ENCODE data around the gene SLC32A1.

SLC32A1 gene

DNA sequence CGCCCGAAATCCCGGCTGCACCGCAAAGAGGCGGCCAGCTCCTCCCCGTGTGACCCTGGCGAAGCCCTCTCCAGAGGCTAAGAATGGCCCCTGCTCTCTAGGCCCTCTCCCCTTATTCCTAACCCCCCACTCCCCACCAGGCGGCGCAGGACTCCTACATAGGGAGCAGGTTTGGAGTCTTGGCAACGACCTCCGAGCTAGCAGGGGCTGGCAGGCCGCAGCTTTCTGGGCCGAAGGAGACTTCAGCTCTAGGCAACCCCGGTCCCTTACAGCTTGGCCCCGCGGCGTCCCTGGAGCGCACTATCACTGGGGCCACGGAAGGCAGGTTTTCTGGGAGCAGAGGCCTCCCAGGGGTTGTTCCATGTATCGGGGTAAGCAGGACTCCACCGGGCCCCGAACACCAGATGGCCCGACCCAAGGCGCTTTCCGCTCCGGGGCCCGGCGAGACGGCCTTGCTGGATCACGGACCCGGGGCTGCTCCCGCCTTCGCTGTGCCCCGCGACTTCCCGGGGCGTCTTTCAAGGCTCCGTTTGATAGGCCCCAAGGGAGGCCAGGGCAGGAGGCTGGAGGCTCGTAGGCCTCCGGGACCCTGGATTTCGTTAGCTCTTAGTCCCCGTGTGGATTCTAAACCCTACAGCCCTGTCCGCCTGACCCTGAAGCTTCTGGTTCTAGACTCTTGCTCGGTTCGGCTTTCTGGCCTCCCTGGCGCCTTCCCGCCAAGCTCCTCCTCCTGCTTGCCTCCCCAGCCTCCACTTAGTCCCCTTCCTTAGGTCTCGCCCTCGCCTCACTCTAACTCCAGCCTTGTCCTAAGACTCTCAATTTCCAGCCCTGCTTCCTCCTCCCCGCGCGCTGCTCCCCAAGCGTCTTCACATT, 1.9 kb downstream of the SLC32A1 start:
- no peak for DNase-seq

DNA sequence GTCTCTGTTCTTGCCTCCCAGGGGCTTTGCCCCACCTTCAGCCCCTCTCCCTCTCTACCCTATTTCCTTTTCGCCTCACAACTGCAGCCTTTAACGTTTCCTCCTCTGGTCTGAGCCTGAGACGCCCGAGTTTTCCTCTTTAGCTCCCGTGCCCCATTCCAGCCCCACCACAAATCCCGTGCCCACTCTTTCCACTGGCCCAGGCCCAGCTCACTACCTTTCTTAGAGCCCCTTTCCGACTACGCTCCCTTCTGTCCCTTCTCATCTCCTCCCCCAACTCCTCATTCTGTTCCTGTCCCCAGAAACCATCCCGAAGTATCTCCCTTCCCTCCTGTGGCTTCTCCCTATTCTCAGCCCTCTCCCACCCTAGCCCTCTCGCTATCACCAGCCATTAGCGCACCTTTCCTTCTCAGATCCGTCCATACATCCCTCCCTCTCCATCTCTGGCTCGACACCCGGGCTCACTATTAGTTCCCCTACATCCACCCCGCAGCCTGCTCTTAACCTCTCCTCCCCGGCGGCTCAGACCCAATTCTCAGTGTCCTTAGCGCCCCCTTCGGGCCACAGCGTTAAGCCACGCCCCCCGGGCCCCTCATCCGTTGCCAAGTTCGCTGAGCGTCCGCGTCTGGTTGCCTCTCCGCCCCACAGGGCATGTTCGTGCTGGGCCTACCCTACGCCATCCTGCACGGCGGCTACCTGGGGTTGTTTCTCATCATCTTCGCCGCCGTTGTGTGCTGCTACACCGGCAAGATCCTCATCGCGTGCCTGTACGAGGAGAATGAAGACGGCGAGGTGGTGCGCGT, 2.7 kb downstream of the SLC32A1 start:
- DNase-seq: peak; percentile 26

- DNase-seq: no peak
Measured at GRCh38 chr20:38727607-38728190, 3.4 kb downstream of the SLC32A1 start.

- no peak for DNase-seq
Measured at GRCh38 chr20:38728191-38728781, 4.0 kb downstream of the SLC32A1 start.

DNA sequence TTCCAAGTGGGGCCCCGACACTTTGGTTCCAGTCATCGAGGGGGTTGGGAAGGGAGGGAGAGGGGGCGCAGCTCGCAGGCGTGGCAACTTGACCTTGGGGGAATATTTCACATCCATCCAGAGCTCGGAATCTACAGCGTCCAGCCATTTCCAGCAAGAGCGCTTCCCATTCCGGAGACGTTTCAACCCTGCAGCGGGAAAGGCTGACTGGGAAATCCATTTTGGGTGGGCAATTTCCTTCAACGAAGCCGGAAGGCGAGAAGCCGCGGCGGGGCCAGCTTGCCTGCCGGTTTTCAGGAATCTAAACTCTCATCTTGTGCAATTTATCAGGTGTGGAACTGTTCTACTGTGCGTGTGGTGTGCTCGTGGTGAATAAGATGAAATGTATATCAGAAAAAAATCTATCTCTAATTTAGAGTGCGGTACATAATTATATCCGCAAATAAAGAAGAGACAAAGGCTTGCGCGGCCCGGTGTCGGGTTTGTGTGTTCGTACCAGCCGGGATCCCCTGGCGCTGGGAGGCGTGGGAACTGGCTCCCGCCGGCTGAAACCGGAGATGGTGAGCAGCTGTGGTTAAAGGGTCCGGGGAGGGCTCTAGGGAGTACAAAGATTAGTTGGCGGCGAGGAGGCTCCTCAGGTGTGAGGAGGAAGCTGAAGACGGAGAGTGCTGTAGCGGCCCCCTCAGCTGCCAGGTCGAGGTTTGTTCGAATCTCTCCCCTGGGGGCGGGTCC, 4.8 kb downstream of the SLC32A1 start:
- no peak for DNase-seq

- no peak for DNase-seq
Measured at GRCh38 chr20:38729767-38730166, 5.5 kb downstream of the SLC32A1 start.

GRCh38 chr20:38730167-38730988, 6.1 kb downstream of the SLC32A1 start:
- no peak for DNase-seq

DNA sequence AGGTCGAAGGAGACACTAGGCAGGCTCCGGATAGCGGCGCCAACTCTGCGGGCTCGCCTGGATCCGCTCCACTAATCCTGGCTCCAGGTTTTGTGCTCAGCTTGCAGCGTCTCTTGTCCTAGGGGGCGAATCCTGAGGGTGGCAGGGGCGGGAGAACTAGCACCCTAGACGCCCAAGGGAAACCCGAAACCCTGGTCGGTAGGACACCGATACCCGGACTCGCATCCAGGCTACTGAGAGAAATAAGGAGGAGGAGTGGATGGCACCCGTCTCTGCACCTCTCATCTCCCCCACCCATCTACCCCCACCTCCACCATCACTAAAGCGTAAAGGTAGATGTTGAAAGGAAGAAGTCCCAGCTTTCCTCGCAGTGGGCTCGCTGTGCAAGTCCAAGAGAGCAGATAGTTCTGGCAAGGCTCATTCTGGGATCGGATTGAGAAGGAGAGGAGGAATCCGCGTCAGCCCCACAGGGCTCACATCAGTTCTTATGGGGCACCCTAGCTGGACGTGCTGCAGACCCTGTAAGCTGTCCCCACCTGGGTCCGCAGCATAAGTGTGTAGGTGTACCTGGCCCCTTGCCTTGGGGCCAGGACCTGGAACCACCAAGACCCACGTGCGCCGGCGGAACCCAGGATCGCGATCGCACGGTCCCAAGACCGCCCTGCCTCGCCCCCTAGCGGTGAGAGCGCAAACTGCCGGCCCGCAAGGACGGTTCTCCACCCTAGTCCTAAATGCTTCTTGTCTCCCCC, 6.9 kb downstream of the SLC32A1 start:
- peak; percentile 68 for DNase-seq

- no peak for DNase-seq
Measured at GRCh38 chr20:38731738-38732113, 7.4 kb downstream of the SLC32A1 start.

DNA sequence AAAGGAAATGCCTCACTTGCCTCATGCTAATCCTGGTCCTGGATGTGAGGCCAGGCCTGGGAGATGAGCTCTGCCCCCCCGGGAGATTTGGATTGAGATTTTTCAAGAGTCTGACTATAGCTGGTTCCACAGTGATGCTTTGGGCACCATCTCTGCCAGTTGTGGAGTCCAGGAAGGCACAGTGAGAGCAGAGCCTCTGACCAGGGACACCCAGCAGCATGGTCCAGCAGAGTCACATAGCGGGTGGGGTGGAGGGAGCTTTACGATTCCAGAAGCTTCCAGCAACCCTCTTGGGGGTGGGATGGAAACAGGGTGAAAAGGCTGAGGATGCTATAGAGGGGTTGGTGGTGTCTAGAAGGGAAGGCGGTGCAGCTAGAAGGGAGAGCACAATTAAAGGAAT, 8.7 kb downstream of the SLC32A1 start:
- DNase-seq: no peak

DNA sequence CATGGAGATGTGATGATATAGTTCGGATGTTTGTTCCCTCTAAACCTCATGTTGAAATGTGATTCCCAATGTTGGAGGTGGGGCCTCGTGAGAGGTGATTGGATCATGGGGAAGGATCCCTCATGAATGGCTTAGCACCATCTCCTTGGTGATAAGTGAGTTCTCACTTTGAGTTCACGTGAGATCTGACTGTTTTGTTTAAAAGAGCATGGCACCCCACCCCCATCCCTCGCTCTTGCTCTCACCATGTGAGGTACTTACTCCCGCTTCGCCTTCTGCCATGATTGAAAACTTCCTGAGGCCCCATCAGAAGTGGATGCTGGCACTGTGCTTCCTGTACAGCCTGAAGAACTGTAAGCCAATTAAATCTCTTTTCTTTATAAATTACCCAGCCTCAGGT, 10.9 kb downstream of the SLC32A1 start:
- no peak for DNase-seq

- no peak for DNase-seq
Measured at GRCh38 chr20:38737887-38738286, 13.6 kb downstream of the SLC32A1 start.

- DNase-seq: no peak
Measured at GRCh38 chr20:38745757-38746156, 21.5 kb downstream of the SLC32A1 start.

- no peak for DNase-seq
Measured at GRCh38 chr20:38747495-38748096, 23.3 kb downstream of the SLC32A1 start.

GRCh38 chr20:38748097-38748860, 24.0 kb downstream of the SLC32A1 start, which contains the start of gene ACTR5:
ACTR5 (plus strand) TSS chr20:38748460; CDS start chr20:38748479, 19 bp downstream.
- DNase-seq: peak; percentile 96

DNA sequence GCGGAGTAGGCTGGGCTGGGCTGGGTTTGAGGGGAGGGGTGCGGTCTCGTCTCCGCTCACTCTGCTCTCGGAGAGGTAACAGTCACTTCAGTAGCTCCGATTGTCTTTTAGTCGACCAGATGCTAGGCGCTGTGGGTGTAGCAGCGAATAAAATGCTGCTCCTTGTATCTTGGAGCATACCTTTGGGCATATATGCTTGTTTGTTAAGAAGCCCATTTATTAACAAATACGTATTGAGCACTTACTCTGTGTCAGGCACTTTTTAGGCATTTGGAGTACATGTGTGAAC, 24.5 kb downstream of the SLC32A1 start:
- peak; percentile 37 for DNase-seq

DNA sequence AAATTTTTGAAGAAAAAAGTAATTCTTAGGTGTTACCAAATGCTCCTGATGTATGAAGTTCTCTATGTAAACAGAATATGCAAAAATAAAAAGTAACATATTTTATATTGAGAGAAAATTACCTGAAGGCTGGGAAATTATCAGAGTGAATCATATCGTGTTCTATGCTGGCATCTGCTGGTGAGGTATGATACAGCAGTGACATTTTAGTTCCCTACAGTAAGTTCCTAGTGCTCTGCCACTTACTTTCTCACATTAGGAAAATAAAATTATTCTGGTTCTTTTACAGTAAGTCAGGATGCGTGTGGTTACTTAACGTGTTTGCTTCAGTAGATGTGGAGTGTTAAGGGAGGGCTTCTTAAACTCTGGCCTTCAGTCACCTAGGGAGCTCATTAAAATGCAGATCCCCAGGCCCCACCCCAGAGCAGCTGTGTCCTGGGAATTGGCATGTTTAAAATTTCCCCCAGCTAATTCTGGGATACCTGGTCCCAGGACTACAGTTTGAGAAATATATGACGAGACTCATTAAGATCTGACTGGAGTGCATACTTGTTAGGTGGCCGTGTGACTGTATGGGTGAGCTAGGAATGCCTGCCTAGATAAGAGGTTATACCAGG, 27.2 kb downstream of the SLC32A1 start:
- DNase-seq: no peak

- DNase-seq: no peak
Measured at GRCh38 chr20:38752029-38752428, 27.7 kb downstream of the SLC32A1 start.

GRCh38 chr20:38754924-38755323, 30.6 kb downstream of the SLC32A1 start:
- no peak for DNase-seq

Measured in effector CD4-positive, alpha-beta T cell (primary cell).